Effector memory CD8-positive, alpha-beta T cell (primary cell): Measurements from ENCODE around the gene PCSK4.

Source experiments
- ATAC-seq: fragments of 150-1000 bp; cut with Tn5 transposase; replicated peaks from 2 replicates; pipeline ENCODE4 v1.10.0; 2021; ENCODE audit warnings: mild to moderate bottlenecking, moderate library complexity
- DNase-seq, 3 experiments: peaks; one replicate each; pipeline ENCODE4 v3.0.0; 2021
- H3K27ac Mint-ChIP-seq, 2 donors: one replicate each; pipeline ENCODE4 v1.8.0; 2022; ENCODE audit warnings: mild to moderate bottlenecking in 2 of 2, mixed read lengths in 2 of 2, moderate library complexity in 2 of 2
- H3K27me3 Mint-ChIP-seq, 2 donors: one replicate each; pipeline ENCODE4 v1.8.0; 2022; ENCODE audit warnings: mixed read lengths in 2 of 2
- H3K36me3 Mint-ChIP-seq: one replicate; pipeline ENCODE4 v1.8.0; 2022; ENCODE audit warnings: mild to moderate bottlenecking, moderate library complexity, mixed read lengths; ENCODE audit not compliant: insufficient read depth
- H3K4me1 Mint-ChIP-seq, 2 donors: one replicate each; pipeline ENCODE4 v1.8.0; 2022; ENCODE audit warnings: low read depth in 2 of 2, mixed read lengths in 2 of 2
- H3K4me3 Mint-ChIP-seq, 2 donors: one replicate each; pipeline ENCODE4 v1.8.0; 2022; ENCODE audit warnings: mild to moderate bottlenecking in 2 of 2, mixed read lengths in 2 of 2, moderate library complexity in 2 of 2
- H3K9me3 Mint-ChIP-seq, 2 donors: one replicate each; pipeline ENCODE4 v1.8.0; 2022; ENCODE audit warnings: mixed read lengths in 2 of 2

PCSK4 gene

GRCh38 chr19:1465191-1466016, 24.7 kb downstream of the PCSK4 start:
- Mint-ChIP-seq H3K36me3 (no peaks in the 10 kb centered on the region), H3K27ac (no peak overlapping the region), H3K4me1 (peaks cover 0 to 5% of the 10 kb centered on the region in 2 donors), H3K4me3 (no peak overlapping the region), H3K27me3 (no peaks in the 10 kb centered on the region), H3K9me3 (no peaks in the 10 kb centered on the region)
- DNase-seq (no peak), ATAC-seq (peak; percentile 29)

- ATAC-seq = no peak
- peaks cover 0 to 2% of the 10 kb centered on the region in 2 donors for H3K4me1 Mint-ChIP-seq
- H3K36me3 Mint-ChIP-seq = no peaks in the 10 kb centered on the region
- peaks cover 0 to 9% of the 10 kb centered on the region in 2 donors for H3K27me3 Mint-ChIP-seq
- no peak overlapping the region for H3K4me3 Mint-ChIP-seq
- DNase-seq = no peak
- H3K27ac Mint-ChIP-seq = no peak overlapping the region
- H3K9me3 Mint-ChIP-seq = no peaks in the 10 kb centered on the region
Observed at GRCh38 chr19:1461862-1462261, 28.3 kb downstream of the PCSK4 start.

- ATAC-seq = no peak
- Mint-ChIP-seq H3K9me3 (no peaks in the 10 kb centered on the region), H3K4me1 (peaks cover 3 to 4% of the 10 kb centered on the region in 2 donors), H3K36me3 (no peaks in the 10 kb centered on the region), H3K4me3 (no peak overlapping the region), H3K27ac (no peak overlapping the region), H3K27me3 (peaks cover 6 to 18% of the 10 kb centered on the region in 2 donors)
- no peak for DNase-seq
Observed at GRCh38 chr19:1460033-1460995, 29.8 kb downstream of the PCSK4 start.

- Mint-ChIP-seq H3K4me3 (no peak overlapping the region), H3K27ac (no peak overlapping the region), H3K4me1 (peaks cover 3 to 4% of the 10 kb centered on the region in 2 donors), H3K27me3 (peaks cover 7 to 26% of the 10 kb centered on the region in 2 donors), H3K36me3 (peaks cover 3% of the 10 kb centered on the region), H3K9me3 (no peaks in the 10 kb centered on the region)
- no peak for DNase-seq
- ATAC-seq = no peak
Observed at GRCh38 chr19:1459479-1459878, 30.7 kb downstream of the PCSK4 start.

GRCh38 chr19:1457892-1458291, 32.3 kb downstream of the PCSK4 start:
- no peak overlapping the region for H3K27ac Mint-ChIP-seq
- no peak for ATAC-seq

GRCh38 chr19:1457031-1457739, 33.0 kb downstream of the PCSK4 start:
- no peak overlapping the region for H3K4me3 Mint-ChIP-seq
- H3K9me3 Mint-ChIP-seq = no peaks in the 10 kb centered on the region
- no peak overlapping the region for H3K27ac Mint-ChIP-seq
- peaks cover 3 to 8% of the 10 kb centered on the region in 2 donors for H3K4me1 Mint-ChIP-seq
- ATAC-seq (no peak), DNase-seq (no peak)
- peaks cover 21 to 49% of the 10 kb centered on the region in 2 donors for H3K27me3 Mint-ChIP-seq
- peaks cover 3% of the 10 kb centered on the region for H3K36me3 Mint-ChIP-seq

More at GRCh38 chr19:1457892-1458291, 32.3 kb downstream of the PCSK4 start:
- H3K36me3 Mint-ChIP-seq = peaks cover 3% of the 10 kb centered on the region
- no peak for DNase-seq
- peaks cover 3 to 8% of the 10 kb centered on the region in 2 donors for H3K4me1 Mint-ChIP-seq
- H3K4me3 Mint-ChIP-seq = no peak overlapping the region
- peaks cover 18 to 42% of the 10 kb centered on the region in 2 donors for H3K27me3 Mint-ChIP-seq
- H3K9me3 Mint-ChIP-seq = no peaks in the 10 kb centered on the region

- Mint-ChIP-seq H3K4me3 (no peak overlapping the region), H3K36me3 (peaks cover 3% of the 10 kb centered on the region), H3K27me3 (peaks cover 24 to 58% of the 10 kb centered on the region in 2 donors), H3K4me1 (peaks cover 3 to 8% of the 10 kb centered on the region in 2 donors), H3K27ac (no peak overlapping the region), H3K9me3 (no peaks in the 10 kb centered on the region)
- no peak for ATAC-seq
- no peak for DNase-seq
Observed at GRCh38 chr19:1456121-1456900, 33.8 kb downstream of the PCSK4 start.

GRCh38 chr19:1455336-1456120, 34.6 kb downstream of the PCSK4 start:
- Mint-ChIP-seq H3K4me3 (peak overlapping the region; percentile 62 to 64), H3K9me3 (no peaks in the 10 kb centered on the region), H3K4me1 (peaks cover 5 to 8% of the 10 kb centered on the region in 2 donors), H3K36me3 (peaks cover 3% of the 10 kb centered on the region), H3K27me3 (peaks cover 32 to 66% of the 10 kb centered on the region in 2 donors), H3K27ac (no peak overlapping the region)
- ATAC-seq (peak; percentile 71), DNase-seq (peak in 2 of 3 experiments; percentile 39 to 43)

GRCh38 chr19:1455002-1455335, 35.2 kb downstream of the PCSK4 start:
- Mint-ChIP-seq H3K4me3 (peak overlapping the region; percentile 62 to 64), H3K27me3 (peaks cover 35 to 70% of the 10 kb centered on the region in 2 donors), H3K4me1 (peaks cover 7 to 8% of the 10 kb centered on the region in 2 donors), H3K27ac (no peak overlapping the region), H3K9me3 (no peaks in the 10 kb centered on the region), H3K36me3 (peaks cover 3% of the 10 kb centered on the region)
- DNase-seq (no peak), ATAC-seq (peak; percentile 7)

- peaks cover 7 to 13% of the 10 kb centered on the region in 2 donors for H3K4me1 Mint-ChIP-seq
- DNase-seq (no peak), ATAC-seq (no peak)
- no peak overlapping the region for H3K27ac Mint-ChIP-seq
- H3K27me3 Mint-ChIP-seq = peaks cover 42 to 70% of the 10 kb centered on the region in 2 donors
- peaks cover 10% of the 10 kb centered on the region for H3K36me3 Mint-ChIP-seq
- H3K4me3 Mint-ChIP-seq = no peak overlapping the region
- H3K9me3 Mint-ChIP-seq = no peaks in the 10 kb centered on the region
Observed at GRCh38 chr19:1453525-1454364, 36.4 kb downstream of the PCSK4 start.

GRCh38 chr19:1452802-1453524, 37.2 kb downstream of the PCSK4 start:
- Mint-ChIP-seq H3K9me3 (no peaks in the 10 kb centered on the region), H3K4me1 (peaks cover 10 to 13% of the 10 kb centered on the region in 2 donors), H3K36me3 (peaks cover 17% of the 10 kb centered on the region), H3K27me3 (peaks cover 47 to 78% of the 10 kb centered on the region in 2 donors), H3K4me3 (no peak overlapping the region), H3K27ac (no peak overlapping the region)
- ATAC-seq (no peak), DNase-seq (no peak)
